ENCODE results near the gene ADAMTSL2. TPM values are rescaled to one million over a fixed set of nuclear protein-coding genes. Genes with fewer than 3 reads are reported as not detected.

ADAMTSL2 gene
- total RNA-seq, 1 experiment from 2014 or later: 0.87 TPM

DNA sequence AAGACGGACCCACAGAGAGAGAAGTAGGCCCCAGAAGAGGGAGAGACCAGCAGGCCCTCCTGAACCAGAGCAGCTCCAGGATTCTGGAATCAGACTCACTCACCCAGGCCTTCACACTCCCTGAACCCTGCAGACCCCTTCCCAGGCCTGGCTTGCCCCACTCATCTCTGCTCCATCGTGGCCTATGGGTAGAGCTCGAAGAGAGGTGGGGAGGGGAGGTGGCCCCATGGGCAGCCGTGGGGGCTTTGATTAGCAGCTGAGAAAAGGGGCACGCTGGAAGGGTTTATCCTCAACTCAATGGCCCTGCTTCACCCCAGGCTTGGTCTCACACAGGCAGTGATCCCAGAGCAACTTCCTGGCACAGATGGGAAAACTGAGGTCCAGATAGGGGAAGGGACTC is 10.4 kb upstream of the ADAMTSL2 start (continued):
- TF ChIP-seq, protein P1, sequence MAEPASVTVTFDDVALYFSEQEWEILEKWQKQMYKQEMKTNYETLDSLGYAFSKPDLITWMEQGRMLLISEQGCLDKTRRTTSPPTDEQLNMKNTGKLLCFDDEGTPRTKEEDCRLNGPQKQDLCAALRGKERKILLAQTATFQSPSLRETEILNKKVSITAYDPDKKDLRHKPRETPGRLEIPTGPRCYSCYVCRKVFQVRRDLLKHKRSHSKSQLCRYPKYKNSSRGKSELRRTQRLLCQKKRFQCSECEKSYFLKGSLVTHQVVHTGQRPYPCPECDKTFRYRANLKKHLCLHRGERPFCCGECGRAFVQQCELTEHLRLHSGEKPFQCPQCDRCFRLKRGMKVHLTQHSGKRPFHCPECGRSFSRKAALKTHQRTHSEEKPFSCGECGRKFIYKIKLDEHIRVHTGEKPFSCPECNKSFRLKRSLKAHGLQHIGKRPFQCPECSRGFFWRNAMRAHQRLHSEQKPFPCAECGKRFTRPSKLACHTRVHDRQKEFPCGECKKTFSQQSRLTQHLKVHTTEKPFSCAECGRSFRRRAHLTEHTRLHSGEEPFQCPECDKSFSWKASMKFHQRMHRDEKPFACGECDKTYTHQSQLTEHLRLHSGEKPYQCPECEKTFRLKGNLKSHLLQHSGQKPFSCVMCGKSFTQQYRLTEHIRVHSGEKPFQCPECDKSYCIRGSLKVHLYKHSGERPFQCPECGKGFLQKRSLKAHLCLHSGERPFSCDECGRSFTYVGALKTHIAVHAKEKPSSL (CRISPR knock-in tag; conservative IDR thresholded peaks at IDR 0.05): no peak
- TF ChIP-seq ZNF232 (CRISPR knock-in tag; IDR thresholded peaks at IDR 0.05) (no peak), ZNF317 (CRISPR knock-in tag; IDR thresholded peaks at IDR 0.05; ENCODE audit: borderline replicate concordance, low read depth) (no peak), ZNF138 (CRISPR knock-in tag; conservative IDR thresholded peaks at IDR 0.05) (no peak)
- TF ChIP-seq, protein P2, sequence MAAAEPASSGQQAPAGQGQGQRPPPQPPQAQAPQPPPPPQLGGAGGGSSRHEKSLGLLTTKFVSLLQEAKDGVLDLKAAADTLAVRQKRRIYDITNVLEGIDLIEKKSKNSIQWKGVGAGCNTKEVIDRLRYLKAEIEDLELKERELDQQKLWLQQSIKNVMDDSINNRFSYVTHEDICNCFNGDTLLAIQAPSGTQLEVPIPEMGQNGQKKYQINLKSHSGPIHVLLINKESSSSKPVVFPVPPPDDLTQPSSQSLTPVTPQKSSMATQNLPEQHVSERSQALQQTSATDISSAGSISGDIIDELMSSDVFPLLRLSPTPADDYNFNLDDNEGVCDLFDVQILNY (CRISPR knock-in tag; IDR thresholded peaks at IDR 0.05): no peak
- TF ChIP-seq, protein P3, sequence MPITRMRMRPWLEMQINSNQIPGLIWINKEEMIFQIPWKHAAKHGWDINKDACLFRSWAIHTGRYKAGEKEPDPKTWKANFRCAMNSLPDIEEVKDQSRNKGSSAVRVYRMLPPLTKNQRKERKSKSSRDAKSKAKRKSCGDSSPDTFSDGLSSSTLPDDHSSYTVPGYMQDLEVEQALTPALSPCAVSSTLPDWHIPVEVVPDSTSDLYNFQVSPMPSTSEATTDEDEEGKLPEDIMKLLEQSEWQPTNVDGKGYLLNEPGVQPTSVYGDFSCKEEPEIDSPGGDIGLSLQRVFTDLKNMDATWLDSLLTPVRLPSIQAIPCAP (CRISPR knock-in tag; IDR thresholded peaks at IDR 0.05): no peak

DNA sequence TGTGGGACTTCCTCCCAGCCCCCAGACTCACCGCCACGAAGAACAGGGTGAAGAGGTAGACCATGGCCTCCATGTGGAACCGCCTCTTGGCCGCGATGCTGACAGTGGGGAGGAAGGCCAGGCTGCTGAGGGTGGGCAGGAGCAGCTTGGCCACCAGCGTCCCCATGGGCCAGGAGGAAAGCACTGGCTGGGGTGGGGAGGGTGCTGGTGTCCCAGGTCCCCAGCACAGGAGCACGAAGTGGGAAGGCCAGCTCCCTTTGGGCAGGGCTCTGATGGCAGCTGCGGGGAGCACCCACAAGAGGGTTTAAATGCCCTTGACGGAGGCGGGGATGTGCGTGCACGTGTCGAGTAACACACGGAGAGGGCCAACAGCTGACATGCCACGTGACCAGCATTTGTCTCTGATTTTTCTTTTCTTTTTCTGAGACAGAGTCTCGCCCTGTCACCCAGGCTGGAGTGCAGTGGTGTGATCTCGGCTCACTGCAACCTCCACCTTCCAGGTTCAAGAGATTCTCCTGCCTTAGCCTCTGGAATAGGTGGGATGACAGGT is 9.8 kb upstream of the ADAMTSL2 start, which contains the start of gene MYMK:
Gene MYMK (minus strand): TSS at position 281 of the 550 bp plus-strand sequence. CDS start 115 bp downstream, at position 166.
- Mint-ChIP-seq H3K4me1 (peaks cover 33% of the 10 kb centered on the region), H3K36me3 (no peaks in the 10 kb centered on the region), H3K27me3 (ENCODE audit: low read depth) (peaks cover 2% of the 10 kb centered on the region; the same call in 1 of the 2 replicates), H3K4me3 (no peak within 1 kb of the TSS), H3K27ac (peak within 1 kb of the TSS; percentile 10; the same call in 1 of the 2 replicates), H3K9me3 (no peaks in the 10 kb centered on the region)
- no peak for TF ChIP-seq RELA (CRISPR knock-in tag; IDR thresholded peaks at IDR 0.05; ENCODE audit: borderline replicate concordance)
- TF ChIP-seq FOXK1 (CRISPR knock-in tag; IDR thresholded peaks at IDR 0.05): no peak
- TF ChIP-seq TEAD4 (CRISPR knock-in tag; IDR thresholded peaks at IDR 0.05): no peak
- DNase-seq (ENCODE audit: low spot score): no peak
- ChIA-PET POLR2A (no interaction called here), CTCF (interaction anchor here (0.6 to 5.1 kb wide), 8 partner anchors 10 to 201 kb away, joined by 3 to 24 read pairs (median 5); no protein-coding TSS in a partner anchor)
- no peak for ATAC-seq

DNA sequence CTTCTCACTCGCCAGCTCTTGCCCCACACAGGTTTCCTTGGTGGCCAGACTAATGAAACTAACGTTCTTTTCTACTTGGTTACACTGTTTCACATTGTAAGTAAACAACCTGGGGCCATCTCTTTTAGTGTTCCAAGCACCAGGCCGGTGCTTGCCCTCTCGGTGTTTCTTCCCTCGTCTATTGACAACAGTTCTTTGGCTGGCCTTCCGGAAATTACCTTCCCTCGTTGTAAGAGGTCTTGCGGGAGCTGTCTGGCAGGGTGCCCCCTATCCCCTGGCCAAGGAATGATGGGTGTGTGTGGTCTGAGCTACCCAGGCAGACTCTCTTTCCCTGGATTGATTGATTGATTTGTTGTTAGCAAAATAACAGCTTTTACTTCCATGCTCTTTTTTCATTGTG is 8.8 kb upstream of the ADAMTSL2 start:
- CTCF ChIA-PET: interaction anchor here (0.6 to 5.1 kb wide), 20 partner anchors 11 to 201 kb away, joined by 3 to 24 read pairs (median 4); partner anchors contain the start of gene FAM163B
- ATAC-seq: no peak
- no peaks in the 10 kb centered on the region for H3K9me3 Mint-ChIP-seq

DNA sequence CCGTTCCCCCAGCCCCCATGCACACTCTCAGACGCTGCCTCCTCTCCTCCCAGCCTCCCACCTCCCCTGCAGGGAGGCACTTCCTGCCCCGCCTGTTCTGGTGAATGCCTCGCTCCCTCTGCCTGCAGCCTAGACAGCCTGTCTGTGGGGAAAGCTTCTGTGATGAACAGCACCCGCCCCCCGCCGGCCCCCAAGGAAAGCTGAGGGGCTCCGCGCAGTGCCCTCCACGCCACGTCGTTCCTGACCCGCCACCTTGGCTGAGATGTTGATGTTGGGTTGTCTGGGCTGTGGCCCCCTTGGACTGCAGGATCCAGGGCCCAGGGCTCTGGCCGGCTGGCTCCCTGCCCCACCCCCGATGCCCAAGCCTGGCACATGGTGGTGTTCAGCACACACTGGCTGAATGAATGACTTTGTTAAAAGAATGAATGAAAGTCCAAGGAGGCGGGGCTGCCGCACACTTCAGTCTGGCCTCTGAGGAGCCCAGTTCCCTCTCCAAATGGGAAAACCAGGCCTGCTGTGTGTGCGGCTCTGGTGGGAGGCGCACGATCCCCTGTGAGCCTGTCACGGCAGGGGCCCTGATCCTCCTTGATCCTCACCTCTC is 7.7 kb upstream of the ADAMTSL2 start:
- peak; percentile 65 for ATAC-seq
- CTCF ChIA-PET: interaction anchor here (0.9 to 5.1 kb wide), 14 partner anchors 12 to 216 kb away, joined by 3 to 24 read pairs (median 4); no protein-coding TSS in a partner anchor
- peak overlapping the region; percentile 34; the same call in 1 of the 2 replicates for H3K4me3 Mint-ChIP-seq

More for the DNA sequence above, 8.8 kb upstream of the ADAMTSL2 start:
- no peak for DNase-seq (ENCODE audit: low spot score)
- POLR2A ChIA-PET: no interaction called here
- Mint-ChIP-seq H3K4me3 (no peak overlapping the region), H3K27me3 (ENCODE audit: low read depth) (peaks cover 2% of the 10 kb centered on the region; the same call in 1 of the 2 replicates), H3K27ac (peak overlapping the region; percentile 10; the same call in 1 of the 2 replicates), H3K36me3 (no peaks in the 10 kb centered on the region), H3K4me1 (peaks cover 33% of the 10 kb centered on the region)
- no peak for TF ChIP-seq FOXJ3 (CRISPR knock-in tag; IDR thresholded peaks at IDR 0.05; ENCODE audit: borderline replicate concordance)
- TF ChIP-seq, protein P4, sequence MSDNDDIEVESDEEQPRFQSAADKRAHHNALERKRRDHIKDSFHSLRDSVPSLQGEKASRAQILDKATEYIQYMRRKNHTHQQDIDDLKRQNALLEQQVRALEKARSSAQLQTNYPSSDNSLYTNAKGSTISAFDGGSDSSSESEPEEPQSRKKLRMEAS (CRISPR knock-in tag; IDR thresholded peaks at IDR 0.05): 0 out of 2 replicates have a peak, but pooled peaks have one; percentile 23

More for the DNA sequence above, 7.7 kb upstream of the ADAMTSL2 start:
- H3K36me3 Mint-ChIP-seq: no peaks in the 10 kb centered on the region
- peak; percentile 41 for DNase-seq (ENCODE audit: low spot score)
- H3K27me3 Mint-ChIP-seq (ENCODE audit: low read depth): peaks cover 2% of the 10 kb centered on the region; the same call in 1 of the 2 replicates
- H3K9me3 Mint-ChIP-seq: no peaks in the 10 kb centered on the region
- H3K27ac Mint-ChIP-seq: peak overlapping the region; percentile 64; the same call in 1 of the 2 replicates
- peak; percentile 4; the same call in 1 of the 2 replicates for TF ChIP-seq ZNF138 (CRISPR knock-in tag; conservative IDR thresholded peaks at IDR 0.05)
- TF ChIP-seq CREM (CRISPR knock-in tag; IDR thresholded peaks at IDR 0.05): no peak
- TF ChIP-seq RELA (CRISPR knock-in tag; IDR thresholded peaks at IDR 0.05; ENCODE audit: borderline replicate concordance): no peak
- no peak for TF ChIP-seq GRHL2 (CRISPR knock-in tag; IDR thresholded peaks at IDR 0.05; ENCODE audit: insufficient replicate concordance, severe bottlenecking)
- TF ChIP-seq, protein P5, sequence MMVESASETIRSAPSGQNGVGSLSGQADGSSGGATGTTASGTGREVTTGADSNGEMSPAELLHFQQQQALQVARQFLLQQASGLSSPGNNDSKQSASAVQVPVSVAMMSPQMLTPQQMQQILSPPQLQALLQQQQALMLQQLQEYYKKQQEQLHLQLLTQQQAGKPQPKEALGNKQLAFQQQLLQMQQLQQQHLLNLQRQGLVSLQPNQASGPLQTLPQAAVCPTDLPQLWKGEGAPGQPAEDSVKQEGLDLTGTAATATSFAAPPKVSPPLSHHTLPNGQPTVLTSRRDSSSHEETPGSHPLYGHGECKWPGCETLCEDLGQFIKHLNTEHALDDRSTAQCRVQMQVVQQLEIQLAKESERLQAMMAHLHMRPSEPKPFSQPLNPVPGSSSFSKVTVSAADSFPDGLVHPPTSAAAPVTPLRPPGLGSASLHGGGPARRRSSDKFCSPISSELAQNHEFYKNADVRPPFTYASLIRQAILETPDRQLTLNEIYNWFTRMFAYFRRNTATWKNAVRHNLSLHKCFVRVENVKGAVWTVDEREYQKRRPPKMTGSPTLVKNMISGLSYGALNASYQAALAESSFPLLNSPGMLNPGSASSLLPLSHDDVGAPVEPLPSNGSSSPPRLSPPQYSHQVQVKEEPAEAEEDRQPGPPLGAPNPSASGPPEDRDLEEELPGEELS (CRISPR knock-in tag; IDR thresholded peaks at IDR 0.05): 0 out of 2 replicates have a peak, but pooled peaks have one; percentile 6
- TF ChIP-seq, protein P4 (CRISPR knock-in tag; IDR thresholded peaks at IDR 0.05): peak; percentile 56; the same call in 1 of the 2 replicates
- no peak for TF ChIP-seq SP1 (CRISPR knock-in tag; conservative IDR thresholded peaks at IDR 0.05)
- TF ChIP-seq TEAD4 (CRISPR knock-in tag; IDR thresholded peaks at IDR 0.05): no peak
- H3K4me1 Mint-ChIP-seq: peaks cover 33% of the 10 kb centered on the region
- POLR2A ChIA-PET: no interaction called here
